B cell (primary cell): ENCODE results near the gene MRPS34. TPM values are rescaled to one million over a fixed set of nuclear protein-coding genes. Genes with fewer than 3 reads are reported as not detected.

Experiments used
- ATAC-seq: fragments of 200-7000 bp; cut with Tn5 transposase; one replicate; pipeline ENCODE4 v1.10.0; 2021; ENCODE audit warnings: low read depth, mild to moderate bottlenecking, moderate number of reproducible peaks, moderate library complexity
- CTCF ChIA-PET: fragments of 350-600 bp; sonication (Branson Sonifier 250); formaldehyde crosslinking; loops from one replicate; lab custom pipeline; 2021; ENCODE audit warnings: antibody characterized with exemption, inconsistent platforms; lab: Charles Lee
- POLR2A ChIA-PET: fragments of 350-600 bp; sonication (Branson Sonifier 250); formaldehyde crosslinking; loops from one replicate; lab custom pipeline; 2021; ENCODE audit warnings: antibody characterized with exemption; lab: Charles Lee
- DNase-seq: peaks from one replicate; pipeline ENCODE4 v3.0.0; 2013
- H2AFZ ChIP-seq: 2 replicates; pipeline ENCODE4 v1.6.1; 2012; ENCODE audit warnings: mild to moderate bottlenecking, low read depth, low read length; ENCODE audit not compliant: insufficient read depth, poor library complexity, severe bottlenecking
- H3K27ac ChIP-seq, 2 donors: 1 replicate in 1 of 2; 2 replicates in 1 of 2; pipeline ENCODE4 v1.5.1; 2012 to 2013; ENCODE audit warnings: low read length in 2 of 2, mild to moderate bottlenecking in 2 of 2, moderate library complexity in 1 of 2
- H3K27me3 ChIP-seq, 4 experiments: fragments of 200-600 bp in 1 of 4; sonication (generic) in 1 of 4; replicated peaks in 1 of 4; 1 replicate in 2 of 4; 2 replicates in 2 of 4; pipeline versions ENCODE4 v1.6.1 to v1.7.0; 2013 to 2016; ENCODE audit warnings: low read length in 3 of 4, mild to moderate bottlenecking in 2 of 4, mixed read lengths in 1 of 4, moderate library complexity in 1 of 4; ENCODE audit not compliant: insufficient read depth in 4 of 4, control insufficient read depth in 3 of 4; ENCODE audit errors: control extremely low read depth in 1 of 4
- H3K36me3 ChIP-seq, 2 experiments: replicated peaks in 1 of 2; 1 replicate in 1 of 2; 2 replicates in 1 of 2; pipeline versions ENCODE4 v1.6.1 to v1.7.1; 2013; ENCODE audit warnings: low read length in 1 of 2; ENCODE audit not compliant: insufficient read depth in 2 of 2, control insufficient read depth in 1 of 2; ENCODE audit errors: control extremely low read depth in 1 of 2, extremely low read depth in 1 of 2
- H3K4me1 ChIP-seq, 2 donors: fragments of 200-600 bp in 1 of 2; sonication (generic) in 1 of 2; 1 replicate in 1 of 2; 2 replicates in 1 of 2; pipeline versions ENCODE4 v1.5.1 to v1.6.1; 2013 to 2017; ENCODE audit warnings: low read length in 2 of 2; ENCODE audit not compliant: control insufficient read depth in 2 of 2, insufficient read depth in 2 of 2
- H3K4me2 ChIP-seq: replicated peaks from 2 replicates; pipeline ENCODE3; 2012; ENCODE audit warnings: mild to moderate bottlenecking, low read depth, low read length; ENCODE audit not compliant: poor library complexity, severe bottlenecking
- H3K4me3 ChIP-seq, 5 experiments: fragments of 200-600 bp in 1 of 5; sonication (generic) in 1 of 5; 1 replicate in 3 of 5; 2 replicates in 2 of 5; pipeline versions ENCODE4 v1.5.1 to v1.7.0; 2011 to 2016; ENCODE audit warnings: low read length in 4 of 5, mild to moderate bottlenecking in 4 of 5, low read depth in 2 of 5, control low read depth in 1 of 5, moderate library complexity in 1 of 5; ENCODE audit not compliant: insufficient read depth in 1 of 5; ENCODE audit errors: control extremely low read depth in 1 of 5, extremely low read depth in 1 of 5
- H3K79me2 ChIP-seq: fragments of 200-600 bp; sonication (generic); one replicate; pipeline ENCODE4 v1.6.0; 2016; ENCODE audit warnings: low read length; ENCODE audit not compliant: control insufficient read depth, insufficient read depth
- H3K9ac ChIP-seq: fragments of 200-600 bp; sonication (generic); 2 replicates; pipeline ENCODE4 v1.6.1; 2017; ENCODE audit warnings: mild to moderate bottlenecking, low read length, moderate library complexity
- H3K9me3 ChIP-seq, 3 donors: one replicate each; pipeline versions ENCODE4 v1.6.1 to v1.7.1; 2013; ENCODE audit warnings: low read length in 2 of 3; ENCODE audit not compliant: control insufficient read depth in 2 of 3, insufficient read depth in 1 of 3; ENCODE audit errors: control extremely low read depth in 1 of 3
- H4K20me1 ChIP-seq: 2 replicates; pipeline ENCODE4 v1.6.0; 2012; ENCODE audit warnings: mild to moderate bottlenecking, low read length; ENCODE audit not compliant: insufficient read depth, control insufficient read depth, poor library complexity, severe bottlenecking
- H3K27ac Mint-ChIP-seq: one replicate; pipeline ENCODE4 v1.8.0; 2021; ENCODE audit warnings: mixed read lengths
- H3K27me3 Mint-ChIP-seq: one replicate; pipeline ENCODE4 v1.8.0; 2021; ENCODE audit warnings: mixed read lengths
- H3K4me1 Mint-ChIP-seq: one replicate; pipeline ENCODE4 v1.8.0; 2021; ENCODE audit warnings: mixed read lengths
- H3K4me3 Mint-ChIP-seq: one replicate; pipeline ENCODE4 v1.8.0; 2021; ENCODE audit warnings: mixed read lengths
- H3K9me3 Mint-ChIP-seq: one replicate; pipeline ENCODE4 v1.8.0; 2022; ENCODE audit warnings: mixed read lengths; ENCODE audit not compliant: insufficient read depth
- EZH2 ChIP-seq: IDR thresholded peaks from 2 replicates; pipeline ENCODE4 v1.6.1; 2012; ENCODE audit warnings: borderline replicate concordance, low read depth, mild to moderate bottlenecking, moderate library complexity, low read length; ENCODE audit not compliant: insufficient read depth, poor library complexity, severe bottlenecking
- WGBS: methylation state at CpG from one replicate; pipeline ENCODE4 v1.1.5; 2013; ENCODE audit warnings: missing lambda C conversion rate; ENCODE audit not compliant: insufficient coverage; 5-methylcytosine and 5-hydroxymethylcytosine counted together
- intact Hi-C: fragments of 100-400 bp; cut with micrococcal nuclease; formaldehyde crosslinking; loops from one replicate; pipeline ENCODE4 v1.10.0; 2022
- polyA plus RNA-seq: library from polyadenylated mRNA; depleted of rRNA; stranded (reverse); fragments of >200 nt; gene quantifications from 2 replicates; pipeline ENCODE4 v1.2.3, GENCODE V29; 2012
- total RNA-seq, 2 donors: library from RNA; stranded (reverse); fragments of 120-200 nt in 1 of 2; gene quantifications; 1 replicate in 1 of 2; 2 replicates in 1 of 2; pipeline versions ENCODE4 v1.2.3 to v1.2.4, GENCODE V29; 2013 to 2022
- TF ChIP-seq, protein P1 (sequence below): fragments of 200-600 bp; IDR thresholded peaks from one replicate; pipeline ENCODE4 v1.8.0; 2022; ENCODE audit warnings: antibody characterized with exemption, mild to moderate bottlenecking

Gene MRPS34
- total and polyA plus RNA-seq, 2 donors (not counting 1 experiment from before 2014, with no cell fraction given) = 44.6 to 55.2 TPM

DNA sequence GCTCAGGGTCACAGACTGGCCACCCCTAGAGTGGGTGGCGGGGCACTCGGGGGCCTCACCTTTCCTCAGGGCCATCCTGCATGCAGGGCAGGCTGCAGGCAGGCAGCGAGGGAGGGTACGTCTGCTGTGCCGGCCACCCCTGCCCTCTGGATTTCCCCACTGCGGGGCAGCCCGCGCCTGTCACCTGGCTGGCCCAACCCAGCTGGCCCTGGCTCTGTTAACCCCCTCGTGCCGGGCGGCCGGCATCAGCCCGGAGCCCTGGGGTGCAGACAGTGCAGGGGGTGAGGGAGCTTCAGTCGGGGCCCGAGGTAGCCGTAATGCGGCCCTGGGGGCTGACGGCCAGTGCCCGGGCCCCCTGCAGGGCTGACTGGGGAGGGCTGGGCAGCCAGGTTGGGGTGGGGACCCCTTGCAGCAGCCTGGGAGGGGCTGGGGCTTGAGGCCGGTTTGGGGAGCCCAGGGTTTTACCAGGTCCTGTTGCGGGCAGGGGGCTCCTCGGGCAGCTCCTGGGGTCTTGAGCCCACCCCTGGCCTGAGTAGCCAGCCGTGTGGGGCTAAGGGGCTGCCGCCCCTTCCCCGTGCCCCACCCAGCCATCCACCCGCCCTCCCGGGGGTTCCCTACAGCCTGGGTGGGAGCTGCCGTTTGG lies 20.8 kb upstream of the MRPS34 start, which contains the start of gene IGFALS:
IGFALS (minus strand) TSS at position 128 of the 643 bp plus-strand sequence; CDS start at position 75, 53 bp downstream.
- TF ChIP-seq, protein P1, sequence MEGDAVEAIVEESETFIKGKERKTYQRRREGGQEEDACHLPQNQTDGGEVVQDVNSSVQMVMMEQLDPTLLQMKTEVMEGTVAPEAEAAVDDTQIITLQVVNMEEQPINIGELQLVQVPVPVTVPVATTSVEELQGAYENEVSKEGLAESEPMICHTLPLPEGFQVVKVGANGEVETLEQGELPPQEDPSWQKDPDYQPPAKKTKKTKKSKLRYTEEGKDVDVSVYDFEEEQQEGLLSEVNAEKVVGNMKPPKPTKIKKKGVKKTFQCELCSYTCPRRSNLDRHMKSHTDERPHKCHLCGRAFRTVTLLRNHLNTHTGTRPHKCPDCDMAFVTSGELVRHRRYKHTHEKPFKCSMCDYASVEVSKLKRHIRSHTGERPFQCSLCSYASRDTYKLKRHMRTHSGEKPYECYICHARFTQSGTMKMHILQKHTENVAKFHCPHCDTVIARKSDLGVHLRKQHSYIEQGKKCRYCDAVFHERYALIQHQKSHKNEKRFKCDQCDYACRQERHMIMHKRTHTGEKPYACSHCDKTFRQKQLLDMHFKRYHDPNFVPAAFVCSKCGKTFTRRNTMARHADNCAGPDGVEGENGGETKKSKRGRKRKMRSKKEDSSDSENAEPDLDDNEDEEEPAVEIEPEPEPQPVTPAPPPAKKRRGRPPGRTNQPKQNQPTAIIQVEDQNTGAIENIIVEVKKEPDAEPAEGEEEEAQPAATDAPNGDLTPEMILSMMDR = no peak
- POLR2A ChIA-PET = no interaction called here
- H3K27ac Mint-ChIP-seq = no peak within 1 kb of the TSS
- no peaks in the 10 kb centered on the region for H3K4me1 Mint-ChIP-seq
- intact Hi-C loops = no loop called here
- peaks cover 3% of the 10 kb centered on the region for H4K20me1 ChIP-seq
- H3K9ac ChIP-seq = no peak within 1 kb of the TSS
- CTCF ChIA-PET = no interaction called here
- peaks cover 0 to 19% (median 7%) of the 10 kb centered on the region in 3 donors for H3K9me3 ChIP-seq
- no peak within 1 kb of the TSS for H3K27ac ChIP-seq
- H3K4me1 ChIP-seq = no peaks in the 10 kb centered on the region
- no peak within 1 kb of the TSS for H3K4me2 ChIP-seq
- no peak within 1 kb of the TSS for H3K4me3 ChIP-seq
- WGBS = 93% methylated on average over 28 of the region's 28 CpGs
- no peak for DNase-seq
- ATAC-seq = no peak
- peaks cover 2% of the 10 kb centered on the region for H3K9me3 Mint-ChIP-seq
- no peaks in the 10 kb centered on the region for H3K27me3 Mint-ChIP-seq
- no peak within 1 kb of the TSS for H2AFZ ChIP-seq
- H3K36me3 ChIP-seq = peaks cover 0 to 11% of the 10 kb centered on the region in 2 experiments
- peaks cover 14% of the 10 kb centered on the region for H3K79me2 ChIP-seq
- H3K27me3 ChIP-seq = no peaks in the 10 kb centered on the region
- H3K4me3 Mint-ChIP-seq = no peak within 1 kb of the TSS

DNA sequence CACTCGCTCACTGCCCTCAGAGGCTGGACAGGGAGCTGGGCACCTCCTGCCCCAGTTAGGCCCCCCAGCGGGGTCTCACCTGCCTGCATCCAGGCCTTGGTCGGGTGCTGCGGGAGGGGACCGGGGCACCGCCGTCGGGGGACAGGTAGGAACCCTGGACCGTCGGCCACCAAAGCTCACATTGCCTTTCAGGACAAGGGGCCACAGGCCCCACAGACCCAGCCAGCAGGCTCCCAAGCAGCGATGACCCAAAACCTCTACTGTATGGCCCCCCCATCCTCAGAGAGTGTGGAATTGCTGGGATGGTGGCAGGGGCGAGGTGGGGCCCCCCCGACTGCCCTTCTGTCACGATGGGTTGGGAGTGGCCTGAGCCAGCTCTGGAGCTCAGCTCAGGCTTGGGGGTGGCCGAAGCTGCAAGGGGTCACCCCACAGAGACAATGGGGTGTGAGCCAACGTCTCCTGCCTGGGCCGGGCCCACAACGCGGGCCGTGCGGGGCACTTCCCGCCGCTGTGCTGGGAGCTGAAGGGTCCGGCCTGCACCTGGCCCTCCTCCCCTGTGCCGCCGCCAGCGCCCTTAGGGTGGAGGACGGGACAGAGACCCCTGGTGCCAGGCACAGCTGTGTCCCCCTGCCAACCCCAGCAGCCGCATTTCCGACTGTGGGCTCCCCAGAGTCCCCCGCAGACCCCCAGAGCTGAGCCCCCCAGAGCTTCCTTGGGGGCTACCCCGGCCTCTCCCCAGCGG lies 20.1 kb upstream of the MRPS34 start:
- intact Hi-C loops = no loop called here
- Mint-ChIP-seq H3K27ac (no peak overlapping the region), H3K27me3 (no peaks in the 10 kb centered on the region), H3K9me3 (peaks cover 2% of the 10 kb centered on the region), H3K4me3 (no peak overlapping the region), H3K4me1 (no peaks in the 10 kb centered on the region)
- H3K9me3 ChIP-seq = peaks cover 0 to 12% (median 6%) of the 10 kb centered on the region in 3 donors
- H3K4me1 ChIP-seq = no peaks in the 10 kb centered on the region
- ChIA-PET CTCF (no interaction called here), POLR2A (no interaction called here)
- DNase-seq = no peak
- ATAC-seq = no peak
- whole genome bisulfite sequencing = 96% methylated on average over 32 of the region's 33 CpGs
- no peak overlapping the region for H3K4me3 ChIP-seq
- no peak overlapping the region for H3K9ac ChIP-seq
- no peak overlapping the region for H2AFZ ChIP-seq
- H4K20me1 ChIP-seq = peaks cover 10% of the 10 kb centered on the region
- H3K36me3 ChIP-seq = peaks cover 0 to 18% of the 10 kb centered on the region in 2 experiments
- TF ChIP-seq, protein P1 = no peak
- no peak for TF ChIP-seq EZH2
- H3K79me2 ChIP-seq = peaks cover 21% of the 10 kb centered on the region
- H3K4me2 ChIP-seq = no peak overlapping the region
- no peaks in the 10 kb centered on the region for H3K27me3 ChIP-seq
- no peak overlapping the region for H3K27ac ChIP-seq
